ENCODE measurements around the gene SEPHS2. TPM values are rescaled to one million over a fixed set of nuclear protein-coding genes. Genes with fewer than 3 reads are reported as not detected.

Gene SEPHS2
- total RNA-seq, 2 donors from 2014 or later = 18.2 to 18.6 TPM

DNA sequence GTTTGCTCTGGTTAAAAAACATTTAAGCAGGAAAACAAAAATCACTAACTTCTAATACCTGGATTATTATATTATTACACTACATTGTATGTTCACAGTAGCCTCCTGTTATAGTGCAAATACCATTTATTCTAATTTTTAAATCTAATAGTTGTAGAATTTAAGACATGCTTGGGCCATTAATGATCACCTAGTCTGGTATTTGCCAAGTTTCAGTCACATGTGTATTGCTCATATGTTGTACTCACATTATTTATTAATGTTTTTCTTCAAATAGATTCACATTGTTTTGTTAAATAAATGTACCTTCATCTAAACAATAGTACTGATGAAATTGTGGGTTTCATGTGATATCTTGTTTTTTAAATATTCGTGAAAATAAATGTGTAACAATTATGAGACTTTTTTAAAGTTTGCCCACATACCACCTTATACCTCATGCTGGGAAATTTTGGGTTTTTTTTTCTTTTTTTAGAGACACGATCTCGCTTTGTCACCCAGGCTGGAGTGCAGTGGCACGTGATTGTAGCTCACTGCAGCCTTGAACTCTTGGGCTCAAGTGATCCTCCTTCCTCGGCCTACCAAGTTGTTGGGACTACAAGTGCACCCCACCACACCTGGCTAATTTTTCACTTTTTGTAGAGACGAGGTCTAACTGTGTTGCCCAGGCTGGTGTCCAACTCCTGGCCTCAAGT lies 32.4 kb downstream of the SEPHS2 start:
- Histone ChIP-seq H3K4me3 (no peak overlapping the region), H3K9me3 (no peaks in the 10 kb centered on the region), H3K36me3 (peaks cover 5% of the 10 kb centered on the region), H3K27ac (peak overlapping the region in 1 of 2 donors; percentile 54), H3K27me3 (no peaks in the 10 kb centered on the region), H3K4me1 (peaks cover 0 to 22% of the 10 kb centered on the region in 2 donors)
- TF ChIP-seq, protein P1, sequence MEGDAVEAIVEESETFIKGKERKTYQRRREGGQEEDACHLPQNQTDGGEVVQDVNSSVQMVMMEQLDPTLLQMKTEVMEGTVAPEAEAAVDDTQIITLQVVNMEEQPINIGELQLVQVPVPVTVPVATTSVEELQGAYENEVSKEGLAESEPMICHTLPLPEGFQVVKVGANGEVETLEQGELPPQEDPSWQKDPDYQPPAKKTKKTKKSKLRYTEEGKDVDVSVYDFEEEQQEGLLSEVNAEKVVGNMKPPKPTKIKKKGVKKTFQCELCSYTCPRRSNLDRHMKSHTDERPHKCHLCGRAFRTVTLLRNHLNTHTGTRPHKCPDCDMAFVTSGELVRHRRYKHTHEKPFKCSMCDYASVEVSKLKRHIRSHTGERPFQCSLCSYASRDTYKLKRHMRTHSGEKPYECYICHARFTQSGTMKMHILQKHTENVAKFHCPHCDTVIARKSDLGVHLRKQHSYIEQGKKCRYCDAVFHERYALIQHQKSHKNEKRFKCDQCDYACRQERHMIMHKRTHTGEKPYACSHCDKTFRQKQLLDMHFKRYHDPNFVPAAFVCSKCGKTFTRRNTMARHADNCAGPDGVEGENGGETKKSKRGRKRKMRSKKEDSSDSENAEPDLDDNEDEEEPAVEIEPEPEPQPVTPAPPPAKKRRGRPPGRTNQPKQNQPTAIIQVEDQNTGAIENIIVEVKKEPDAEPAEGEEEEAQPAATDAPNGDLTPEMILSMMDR (IDR thresholded peaks at IDR 0.05) = no peak
- DNase-seq (ENCODE audit: low spot score) = no peak

DNA sequence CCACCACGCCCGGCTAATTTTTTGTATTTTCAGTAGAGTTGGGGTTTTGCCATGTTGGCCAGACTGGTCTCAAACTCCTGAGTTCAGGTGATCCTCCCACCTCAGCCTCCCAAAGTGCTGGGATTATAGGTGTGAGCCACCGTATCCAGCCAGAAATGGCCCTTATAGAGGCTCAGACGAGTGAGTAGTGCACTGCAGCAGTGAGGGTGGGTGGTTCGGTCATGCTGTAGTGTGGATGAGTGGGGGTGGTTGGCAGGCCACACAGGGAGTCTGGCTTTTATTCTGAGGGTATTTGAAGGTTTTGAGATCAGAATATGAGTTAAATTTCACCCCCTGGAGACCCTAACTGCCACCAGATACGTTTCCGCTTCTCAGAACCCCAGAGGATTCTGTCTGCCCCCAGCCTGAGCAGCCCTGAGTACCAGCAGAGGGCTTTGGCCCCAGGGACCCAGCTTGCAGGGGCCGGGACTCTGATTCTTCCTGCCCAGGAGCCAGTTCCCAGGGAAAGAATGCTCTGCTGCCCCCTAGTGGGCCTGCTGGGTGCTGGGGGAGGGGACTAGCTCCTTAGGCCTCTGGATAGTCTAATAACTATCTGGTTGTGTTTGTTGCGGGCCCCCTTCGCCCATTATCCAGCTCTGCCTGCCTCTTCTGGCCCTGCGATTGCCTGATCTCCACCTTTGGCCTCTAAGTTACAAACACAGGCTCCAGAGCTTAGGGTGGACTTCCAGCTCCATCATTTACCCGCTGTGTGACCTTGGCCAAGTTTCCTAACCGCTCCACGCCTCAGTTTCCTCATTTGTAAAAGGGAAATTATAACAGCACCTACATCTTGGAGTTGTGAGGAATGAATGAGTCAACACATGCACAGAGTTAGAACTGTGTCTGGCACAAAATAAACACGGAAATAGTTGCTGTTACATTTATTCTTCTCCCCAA lies 36.3 kb downstream of the SEPHS2 start:
- Histone ChIP-seq H3K36me3 (peaks cover 5% of the 10 kb centered on the region), H3K4me1 (peaks cover 0 to 26% of the 10 kb centered on the region in 2 donors), H3K27me3 (no peaks in the 10 kb centered on the region), H3K27ac (peak overlapping the region in 1 of 2 donors; percentile 54), H3K9me3 (no peaks in the 10 kb centered on the region), H3K4me3 (no peak overlapping the region)
- TF ChIP-seq, protein P1 (IDR thresholded peaks at IDR 0.05) = peak; percentile 87 to 96
- peak; percentile 94 for DNase-seq (ENCODE audit: low spot score)

DNA sequence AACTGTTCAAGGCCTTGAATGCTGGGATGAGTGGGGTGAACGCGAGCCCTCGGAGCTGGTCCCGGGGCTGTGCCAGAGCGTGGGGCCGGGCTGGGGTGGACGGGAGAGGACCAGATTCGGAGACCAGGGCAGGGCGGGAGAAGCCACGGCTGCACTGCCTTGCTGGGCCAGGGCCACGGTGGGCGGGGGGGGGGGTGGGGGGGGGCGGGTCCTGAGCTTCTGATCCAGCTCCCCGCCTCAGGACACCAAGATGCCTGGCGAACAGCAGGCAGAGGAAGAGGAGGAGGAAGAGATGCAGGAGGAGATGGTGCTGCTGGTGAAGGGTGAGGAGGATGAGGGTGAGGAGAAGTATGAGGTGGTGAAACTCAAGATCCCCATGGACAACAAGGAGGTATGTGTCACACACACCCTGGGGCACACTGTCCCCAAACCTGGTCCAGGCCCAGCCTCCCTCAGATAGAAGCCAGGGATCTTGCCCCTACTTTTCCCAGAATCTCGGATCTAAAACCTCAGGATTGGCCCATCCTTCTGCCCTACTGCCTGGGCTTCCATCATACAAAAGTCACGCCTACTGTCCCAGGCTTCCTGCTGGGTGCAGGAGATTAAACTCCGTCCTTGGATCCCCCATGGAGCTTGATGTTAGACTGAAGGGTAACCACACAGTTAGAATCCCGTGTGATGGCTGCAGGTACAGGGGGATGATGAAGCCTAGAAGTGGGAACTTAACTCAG lies 37.7 kb downstream of the SEPHS2 start:
- Histone ChIP-seq H3K27me3 (no peaks in the 10 kb centered on the region), H3K27ac (peak overlapping the region; percentile 69 to 85), H3K9me3 (no peaks in the 10 kb centered on the region), H3K4me1 (peaks cover 0 to 26% of the 10 kb centered on the region in 2 donors), H3K4me3 (peak overlapping the region; percentile 61 to 83), H3K36me3 (peaks cover 5% of the 10 kb centered on the region)
- DNase-seq (ENCODE audit: low spot score) = no peak
- TF ChIP-seq, protein P1 (IDR thresholded peaks at IDR 0.05) = no peak

DNA sequence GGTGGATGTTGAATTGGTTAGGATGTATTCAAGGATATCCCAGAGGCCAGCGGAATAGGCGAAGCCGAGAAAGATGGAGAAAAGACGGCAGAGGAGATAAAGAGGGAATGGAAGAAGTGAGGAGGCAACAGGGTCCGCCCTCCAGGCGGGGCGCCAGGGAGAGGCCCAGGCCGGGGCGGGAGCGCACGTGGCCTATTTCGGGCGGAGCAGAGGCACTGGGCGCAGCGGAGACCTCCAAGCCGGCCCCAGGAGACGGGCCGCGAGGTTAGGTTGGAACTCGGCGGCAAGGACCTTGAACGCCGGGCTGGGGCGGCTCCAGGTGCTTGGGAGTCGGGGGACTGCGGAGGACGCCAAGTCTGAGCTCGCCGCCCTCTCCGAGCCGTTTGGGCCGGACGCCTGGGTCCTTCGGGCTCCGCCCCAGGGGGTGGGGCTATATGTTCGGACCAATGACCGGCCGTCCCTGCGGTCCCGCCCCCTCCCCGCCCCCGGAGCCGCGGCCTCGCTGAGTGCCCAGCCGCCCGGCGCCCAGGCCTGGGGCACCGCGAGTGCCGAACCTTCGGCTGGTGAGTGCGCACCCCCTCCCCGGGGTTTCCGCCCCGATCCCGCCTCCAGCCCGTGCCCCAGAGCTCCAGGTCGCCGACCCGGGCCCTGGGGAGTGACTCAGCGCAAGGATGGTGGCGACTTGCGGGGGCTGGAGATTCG lies 38.4 kb downstream of the SEPHS2 start, which contains the start of gene ZNF771:
Gene ZNF771, plus strand, starts transcription at position 505 of the 702 bp plus-strand sequence. CDS start 448 bp downstream, outside the sequence.
- Histone ChIP-seq H3K27ac (peak within 1 kb of the TSS; percentile 69 to 85), H3K4me1 (peaks cover 0 to 26% of the 10 kb centered on the region in 2 donors), H3K27me3 (no peaks in the 10 kb centered on the region), H3K36me3 (peaks cover 1% of the 10 kb centered on the region), H3K4me3 (peak within 1 kb of the TSS; percentile 61 to 83), H3K9me3 (no peaks in the 10 kb centered on the region)
- TF ChIP-seq, protein P1 (IDR thresholded peaks at IDR 0.05) = no peak
- DNase-seq (ENCODE audit: low spot score) = peak; percentile 89

DNA sequence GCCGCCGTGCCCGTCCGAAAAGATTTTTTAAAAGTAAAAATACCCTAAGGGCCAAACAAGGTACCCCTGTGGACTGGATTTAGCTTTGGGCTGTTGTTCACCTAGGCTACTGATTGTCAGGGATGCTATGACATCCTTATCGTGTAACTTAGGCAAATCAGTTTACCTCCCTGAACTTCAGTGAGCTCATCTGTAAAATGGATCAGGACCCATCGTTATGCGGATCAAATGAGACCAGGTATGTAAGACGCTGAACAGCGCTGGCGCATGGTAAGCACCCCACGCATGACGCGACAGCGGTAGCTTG lies 38.9 kb downstream of the SEPHS2 start:
- Histone ChIP-seq H3K27me3 (no peaks in the 10 kb centered on the region), H3K9me3 (no peaks in the 10 kb centered on the region), H3K27ac (peak overlapping the region; percentile 69 to 85), H3K4me1 (peaks cover 0 to 26% of the 10 kb centered on the region in 2 donors), H3K4me3 (peak overlapping the region; percentile 61 to 83), H3K36me3 (no peaks in the 10 kb centered on the region)
- DNase-seq (ENCODE audit: low spot score) = no peak
- TF ChIP-seq, protein P1 (IDR thresholded peaks at IDR 0.05) = no peak
